Measurements from ENCODE around the gene GPC3.

Gene GPC3

GRCh38 chrX:133588827-133589226 is 396.6 kb downstream of the GPC3 start:
- no peak for DNase-seq

DNA sequence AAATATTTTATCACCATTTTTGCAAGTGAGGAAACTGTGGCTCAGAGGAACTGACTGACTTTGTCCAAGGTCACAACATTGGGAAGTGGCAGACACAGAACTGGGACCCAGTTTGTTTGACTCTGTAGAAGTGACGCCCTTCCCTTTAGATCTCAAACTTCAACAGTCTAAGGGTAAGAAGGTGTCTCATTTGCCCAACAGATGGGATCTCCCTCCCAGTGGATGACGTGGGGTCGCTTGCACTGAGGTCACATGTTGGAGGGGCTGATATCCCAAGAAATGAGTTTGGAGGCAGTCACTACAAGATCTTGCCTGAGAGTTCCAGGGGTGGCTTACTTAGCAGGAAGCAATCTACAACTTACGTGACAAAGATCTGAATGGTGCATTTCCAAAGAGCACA is 397.6 kb downstream of the GPC3 start:
- DNase-seq: no peak

GRCh38 chrX:133587071-133587470 is 398.3 kb downstream of the GPC3 start:
- no peak for DNase-seq

DNA sequence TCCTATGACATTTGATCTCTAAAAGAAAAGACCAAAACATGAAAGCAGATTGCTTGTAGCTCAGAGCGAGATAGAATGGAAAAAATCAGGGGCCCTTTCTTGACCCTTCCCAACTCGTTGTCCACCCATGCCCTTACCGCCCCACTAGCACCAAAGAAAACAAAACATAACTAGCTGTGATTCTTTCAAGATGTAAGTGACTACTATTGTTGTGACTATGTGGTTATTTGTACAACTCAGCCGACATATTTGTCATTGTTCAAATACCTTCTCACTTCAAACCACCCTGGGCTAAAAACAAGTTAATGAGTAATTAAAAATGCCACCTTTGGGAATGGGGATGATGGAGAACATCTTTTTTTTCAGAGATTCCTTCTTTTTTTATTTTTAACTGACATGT is 399.0 kb downstream of the GPC3 start:
- no peak for DNase-seq

- no peak for DNase-seq
These were observed 401.6 kb downstream of the GPC3 start for GRCh38 chrX:133583825-133584224.

GRCh38 chrX:133580625-133581024 is 404.8 kb downstream of the GPC3 start:
- peak; percentile 56 for DNase-seq

DNA sequence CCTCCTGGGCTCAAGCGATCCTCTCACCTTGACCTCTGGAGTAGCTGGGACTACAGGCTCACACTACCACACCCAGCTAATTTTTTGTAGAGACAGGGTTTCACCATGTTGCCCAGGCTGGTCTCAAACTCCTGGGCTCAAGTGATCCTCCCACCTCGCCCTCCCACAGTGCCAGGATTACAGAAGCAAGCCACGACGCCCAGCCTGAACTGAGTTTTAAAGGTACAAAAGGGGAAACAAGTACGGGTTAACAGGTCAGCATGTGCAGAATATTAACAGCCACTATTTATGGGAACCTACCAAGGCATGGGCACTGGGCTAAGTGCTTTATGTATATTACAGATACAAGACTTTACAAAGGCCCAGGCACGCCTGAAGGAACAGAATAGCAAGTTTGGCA is 405.8 kb downstream of the GPC3 start:
- DNase-seq: no peak

- no peak for DNase-seq
These were observed 408.5 kb downstream of the GPC3 start for GRCh38 chrX:133576876-133577275.

DNA sequence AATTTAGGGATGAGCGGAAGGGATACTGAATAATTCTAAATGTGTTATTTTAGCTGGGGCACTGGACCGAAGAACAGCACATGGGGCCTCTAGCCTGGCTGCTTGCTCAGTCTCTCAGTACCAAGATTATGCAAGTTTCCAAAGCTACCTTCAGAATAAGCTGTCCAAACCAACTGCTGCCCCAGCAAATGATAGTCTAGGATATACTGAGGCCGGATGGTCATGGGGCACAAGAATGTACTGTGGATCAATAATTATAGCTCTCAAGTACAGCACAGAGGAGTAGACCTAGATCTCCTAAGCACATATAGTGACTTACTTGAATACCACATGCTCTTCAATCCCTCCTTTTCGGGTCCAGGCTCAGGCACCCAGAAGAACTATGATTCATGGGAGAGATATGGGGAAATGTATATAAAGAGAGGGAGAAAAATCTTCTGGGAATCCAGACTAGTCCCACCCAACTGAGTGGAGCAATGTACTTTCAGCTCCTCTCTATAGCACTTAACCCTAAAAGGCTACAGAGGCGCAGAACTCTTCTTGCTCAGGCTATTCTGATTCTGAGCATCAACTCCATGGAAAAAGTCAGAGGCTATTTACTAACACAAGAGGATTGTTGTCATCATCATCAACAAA is 409.8 kb downstream of the GPC3 start:
- no peak for DNase-seq

DNA sequence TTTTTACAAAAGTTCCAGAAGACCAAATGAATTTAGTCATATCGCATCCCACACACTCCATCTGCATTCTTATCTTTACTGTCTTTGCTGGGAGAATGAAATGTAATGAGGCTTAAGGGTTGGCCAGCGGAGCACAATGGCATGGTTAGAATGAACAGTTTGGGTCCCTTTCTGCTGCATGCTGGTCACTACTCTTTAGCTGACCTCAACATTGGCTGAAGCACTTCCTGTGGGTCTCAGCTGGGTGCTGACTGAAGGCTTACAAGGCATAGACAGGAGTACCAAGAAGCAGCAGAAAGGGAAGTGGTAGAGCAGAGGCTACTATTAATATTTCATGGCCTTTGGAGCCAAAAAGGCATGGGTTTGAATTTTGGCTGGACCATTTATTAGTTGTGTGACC is 410.7 kb downstream of the GPC3 start:
- no peak for DNase-seq

- peak; percentile 14 for DNase-seq
These were observed 414.8 kb downstream of the GPC3 start for GRCh38 chrX:133570549-133570948.

DNA sequence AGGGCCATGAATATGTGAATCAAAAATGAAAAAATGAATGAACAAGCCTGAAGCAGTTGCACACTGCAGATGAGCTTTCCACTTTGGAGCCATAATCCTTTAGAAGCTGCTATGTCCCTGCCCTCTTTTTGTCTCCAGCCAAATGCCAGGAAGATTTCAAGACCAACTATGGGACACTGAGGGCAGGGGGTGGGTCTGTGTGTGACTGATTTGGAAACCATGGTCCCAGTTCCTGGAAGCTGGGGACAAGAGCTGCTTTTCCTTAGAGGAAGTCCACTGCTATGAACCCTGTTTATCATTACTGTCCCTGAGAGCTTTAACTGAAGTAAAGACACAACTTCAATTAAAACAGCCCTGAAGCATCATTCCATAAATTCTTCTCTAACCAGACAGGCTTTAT is 416.2 kb downstream of the GPC3 start:
- no peak for DNase-seq

DNA sequence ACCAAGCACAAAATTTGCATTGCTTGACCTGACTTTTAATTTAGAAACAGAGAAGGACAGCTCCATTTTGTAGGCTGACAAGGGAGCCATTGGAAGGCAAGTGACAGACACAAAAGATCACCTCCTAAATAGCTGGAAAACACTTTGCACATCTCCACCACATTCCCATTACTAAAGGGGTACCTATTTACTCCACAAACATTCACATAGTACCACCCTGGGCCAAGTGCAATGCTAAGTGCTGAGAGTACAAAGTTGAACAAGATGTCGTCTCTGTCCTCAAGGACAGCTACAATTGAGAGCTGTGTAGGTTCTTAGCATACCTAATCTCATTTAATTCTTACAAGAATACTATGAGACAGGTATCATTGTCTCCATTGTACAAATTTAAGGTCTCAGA is 417.3 kb downstream of the GPC3 start:
- no peak for DNase-seq

DNA sequence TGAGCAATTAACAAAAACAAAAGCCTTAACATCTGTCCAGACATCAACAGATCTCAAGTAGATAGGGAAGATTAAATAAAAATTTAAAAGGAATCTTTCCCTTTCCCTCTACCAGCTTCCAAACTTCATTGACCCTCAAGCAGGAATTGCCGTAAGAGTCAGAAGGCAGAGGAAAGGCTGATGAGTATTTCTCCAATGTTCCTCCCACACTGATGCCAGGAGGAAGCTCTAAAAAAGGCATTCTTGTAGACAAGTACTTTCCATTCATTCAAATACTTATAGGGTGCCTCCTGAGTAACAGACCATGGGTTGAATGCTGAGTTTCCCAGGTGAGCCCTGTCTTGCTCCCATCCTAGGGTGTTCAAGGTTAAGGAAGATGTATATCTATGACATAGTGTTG is 418.5 kb downstream of the GPC3 start:
- DNase-seq: no peak

DNA sequence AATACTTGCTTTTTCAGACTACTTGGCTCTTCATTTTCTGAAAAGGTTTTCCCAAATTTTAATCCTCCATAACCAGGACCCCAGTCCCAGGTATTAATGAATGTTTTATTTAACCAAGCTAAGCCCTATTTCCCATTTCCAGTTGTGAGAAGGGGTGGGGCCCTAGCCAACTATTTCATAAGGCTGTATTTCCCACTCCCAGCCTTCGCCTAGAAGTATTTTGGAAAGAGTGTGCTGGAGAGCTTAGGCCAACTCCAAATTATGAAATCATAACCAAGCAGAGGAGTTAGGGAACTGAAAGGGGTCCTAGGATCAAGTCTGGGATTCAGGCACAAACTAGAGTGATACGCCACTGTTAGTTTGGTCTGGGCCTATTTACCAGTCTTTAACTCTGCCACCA is 421.7 kb downstream of the GPC3 start:
- no peak for DNase-seq

DNA sequence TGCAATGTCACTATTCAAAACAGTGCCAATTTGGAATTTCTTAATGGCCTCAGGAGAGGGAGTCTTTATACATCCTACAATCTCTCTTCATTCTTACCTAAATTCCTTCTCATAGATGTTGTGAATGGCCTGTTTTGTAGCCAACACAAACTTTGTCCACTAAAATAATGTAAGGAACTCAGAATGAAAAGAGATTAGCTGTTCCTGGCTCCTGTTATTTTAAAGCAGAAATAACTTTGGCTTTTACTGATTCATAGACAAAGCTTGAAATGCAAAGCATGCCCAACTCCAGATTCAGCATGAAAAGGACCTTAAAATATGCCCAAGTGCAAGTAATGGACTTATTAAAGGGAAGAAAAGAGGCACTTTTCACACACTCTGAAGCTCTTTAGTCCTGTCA is 424.1 kb downstream of the GPC3 start:
- DNase-seq: no peak

GRCh38 chrX:133559909-133560308 is 425.5 kb downstream of the GPC3 start:
- DNase-seq: no peak

GRCh38 chrX:133555782-133556458 is 429.5 kb downstream of the GPC3 start:
- DNase-seq: no peak

DNA sequence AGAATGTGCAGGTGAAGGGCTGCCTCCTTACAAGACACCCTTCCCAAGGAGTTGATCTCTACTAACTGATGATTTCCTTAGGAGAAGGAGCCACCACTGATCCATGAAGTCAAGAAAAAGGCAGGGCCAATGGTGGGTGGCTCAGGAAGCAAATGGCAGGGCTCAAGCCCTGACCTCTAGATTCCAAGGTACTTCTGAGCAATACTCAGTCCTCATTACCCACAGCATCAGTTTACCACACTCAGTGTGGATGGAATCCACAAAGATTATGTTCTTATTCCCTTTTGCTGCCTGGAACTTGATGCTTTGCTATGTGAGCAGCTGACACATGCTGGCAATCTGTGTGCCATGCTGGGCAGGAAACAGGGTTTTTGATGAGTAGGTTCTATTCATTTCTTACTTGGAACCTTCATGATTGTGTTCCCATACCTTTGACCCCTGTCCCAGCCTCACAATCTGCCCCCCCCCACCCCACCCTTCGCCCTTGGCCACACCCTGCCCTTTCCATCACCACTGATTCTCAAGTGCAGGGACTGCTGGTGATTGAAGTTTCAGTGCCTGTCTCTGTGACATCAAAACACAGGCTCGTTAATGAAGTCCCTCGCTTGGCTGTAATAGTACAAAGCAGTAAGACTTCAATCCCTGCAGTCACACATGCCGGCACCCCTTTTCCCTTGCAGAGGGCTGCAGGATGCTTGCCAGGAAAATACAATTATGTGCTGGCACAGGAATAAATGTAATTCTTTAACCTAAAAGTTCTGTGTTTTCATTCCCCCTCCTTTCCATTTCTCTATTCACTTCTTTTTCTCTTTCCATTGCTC is 434.5 kb downstream of the GPC3 start:
- DNase-seq: no peak

- no peak for DNase-seq
These were observed 436.0 kb downstream of the GPC3 start for GRCh38 chrX:133549295-133549933.

GRCh38 chrX:133546441-133546840 is 439.0 kb downstream of the GPC3 start:
- no peak for DNase-seq

GRCh38 chrX:133544778-133545177 is 440.6 kb downstream of the GPC3 start:
- no peak for DNase-seq

DNA sequence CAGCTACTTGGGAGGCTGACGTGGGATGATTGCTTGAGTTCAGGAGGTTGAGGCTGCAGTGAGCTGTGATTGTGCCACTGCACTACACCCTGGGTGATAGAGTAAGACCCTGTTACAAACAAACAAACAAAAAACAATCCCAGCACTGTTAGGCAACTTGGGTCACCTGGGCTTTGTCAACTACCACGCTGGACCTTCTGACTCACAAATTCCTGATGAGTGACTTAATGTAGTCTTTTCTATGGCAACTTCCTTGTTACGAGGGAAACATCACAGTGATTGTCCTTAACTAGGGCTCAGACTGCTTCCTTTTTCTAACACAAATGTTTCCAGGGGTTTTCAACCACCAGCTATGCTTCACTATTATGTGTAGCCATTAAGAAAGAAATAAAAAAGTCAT is 441.3 kb downstream of the GPC3 start:
- DNase-seq: peak; percentile 66

GRCh38 chrX:133543654-133544053 is 441.7 kb downstream of the GPC3 start:
- no peak for DNase-seq
